Stimulated activated effector memory CD8-positive, alpha-beta T cell treated with anti-CD3 and anti-CD28 coated beads, Interleukin-12 subunit alpha, Interleukin-12 subunit beta, amount 100 ng/mL, for 72 hours (primary cell): ENCODE measurements around the gene SLC50A1.
A peak's percentile ranks its signal among the peaks of the same experiment; 100 is the strongest.

Experiments
- ATAC-seq: fragments of 150-1000 bp; cut with Tn5 transposase; 2 replicates; pipeline ENCODE4 v1.10.0; 2021
- DNase-seq, 2 donors: peaks; one replicate each; pipeline ENCODE4 v3.0.0; 2021 to 2022; ENCODE audit warnings: low spot score in 2 of 2
- H3K27ac Mint-ChIP-seq: one replicate; pipeline ENCODE4 v1.8.0; 2022; ENCODE audit warnings: mild to moderate bottlenecking, mixed read lengths
- H3K36me3 Mint-ChIP-seq: one replicate; pipeline ENCODE4 v1.8.0; 2022; ENCODE audit warnings: mild to moderate bottlenecking, mixed read lengths
- H3K4me1 Mint-ChIP-seq: one replicate; pipeline ENCODE4 v1.8.0; 2022; ENCODE audit warnings: mixed read lengths
- H3K4me3 Mint-ChIP-seq: one replicate; pipeline ENCODE4 v1.8.0; 2022; ENCODE audit warnings: mild to moderate bottlenecking, mixed read lengths
- H3K9me3 Mint-ChIP-seq: one replicate; pipeline ENCODE4 v1.8.0; 2022; ENCODE audit warnings: mixed read lengths

The SLC50A1 gene

DNA sequence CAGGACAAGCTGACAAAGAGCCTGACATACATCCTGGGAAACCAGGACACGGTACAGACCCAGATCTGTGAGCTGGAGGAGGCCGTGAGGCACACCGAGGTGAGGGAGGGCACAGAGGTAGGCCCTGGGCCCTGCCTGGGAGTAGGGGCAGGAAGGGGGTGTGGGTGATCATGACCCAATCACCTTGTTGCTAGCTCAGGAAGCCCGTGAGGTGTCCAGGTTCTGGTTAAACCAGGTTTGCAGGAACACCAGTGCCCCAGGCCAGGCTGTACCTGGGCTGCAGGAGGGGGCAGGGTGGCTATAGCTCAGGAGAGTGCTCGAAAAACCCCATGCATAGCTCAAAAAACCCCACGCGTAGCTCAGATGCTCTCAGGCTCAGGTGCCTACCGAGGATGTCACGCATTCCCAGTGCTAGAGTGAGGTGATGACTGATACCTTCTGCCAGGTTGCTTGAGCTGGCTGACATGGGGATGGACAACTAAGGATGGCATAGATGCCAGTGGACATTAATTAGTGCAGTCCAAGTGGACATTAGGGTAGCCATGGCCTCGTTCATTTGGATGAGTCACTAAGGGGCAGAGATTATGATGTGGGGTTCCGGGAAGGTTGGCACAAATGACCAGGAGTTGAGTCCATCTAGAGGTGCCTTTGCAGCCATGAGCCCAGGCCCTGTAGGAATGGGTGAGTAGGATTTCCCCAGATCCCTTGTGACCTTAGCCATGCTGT, 41.7 kb downstream of the SLC50A1 start:
- peaks cover 45% of the 10 kb centered on the region for H3K36me3 Mint-ChIP-seq
- H3K4me3 Mint-ChIP-seq: no peak overlapping the region
- ATAC-seq (no peak), DNase-seq (no peak)
- peak overlapping the region; percentile 76 for H3K27ac Mint-ChIP-seq
- no peaks in the 10 kb centered on the region for H3K9me3 Mint-ChIP-seq
- H3K4me1 Mint-ChIP-seq: peaks cover 51% of the 10 kb centered on the region

DNA sequence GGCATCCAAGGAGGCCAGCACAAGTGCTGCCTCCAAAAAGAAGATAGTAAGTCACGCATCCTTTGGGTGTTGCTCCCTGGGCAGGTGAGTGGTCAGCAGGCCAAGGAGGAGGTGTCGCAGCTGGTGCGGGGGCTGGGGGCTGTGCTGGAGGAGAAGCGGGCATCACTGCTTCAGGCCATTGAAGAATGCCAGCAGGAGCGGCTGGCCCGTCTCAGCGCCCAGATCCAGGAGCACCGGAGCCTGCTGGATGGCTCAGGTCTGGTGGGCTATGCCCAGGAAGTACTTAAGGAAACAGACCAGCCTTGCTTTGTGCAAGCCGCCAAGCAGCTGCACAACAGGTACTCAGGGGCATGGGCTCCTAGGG, 42.2 kb downstream of the SLC50A1 start:
- Mint-ChIP-seq H3K36me3 (peaks cover 44% of the 10 kb centered on the region), H3K4me1 (peaks cover 46% of the 10 kb centered on the region), H3K27ac (peak overlapping the region; percentile 76), H3K4me3 (no peak overlapping the region), H3K9me3 (no peaks in the 10 kb centered on the region)
- no peak for ATAC-seq
- peak in 1 of 2 donors; percentile 49 for DNase-seq

DNA sequence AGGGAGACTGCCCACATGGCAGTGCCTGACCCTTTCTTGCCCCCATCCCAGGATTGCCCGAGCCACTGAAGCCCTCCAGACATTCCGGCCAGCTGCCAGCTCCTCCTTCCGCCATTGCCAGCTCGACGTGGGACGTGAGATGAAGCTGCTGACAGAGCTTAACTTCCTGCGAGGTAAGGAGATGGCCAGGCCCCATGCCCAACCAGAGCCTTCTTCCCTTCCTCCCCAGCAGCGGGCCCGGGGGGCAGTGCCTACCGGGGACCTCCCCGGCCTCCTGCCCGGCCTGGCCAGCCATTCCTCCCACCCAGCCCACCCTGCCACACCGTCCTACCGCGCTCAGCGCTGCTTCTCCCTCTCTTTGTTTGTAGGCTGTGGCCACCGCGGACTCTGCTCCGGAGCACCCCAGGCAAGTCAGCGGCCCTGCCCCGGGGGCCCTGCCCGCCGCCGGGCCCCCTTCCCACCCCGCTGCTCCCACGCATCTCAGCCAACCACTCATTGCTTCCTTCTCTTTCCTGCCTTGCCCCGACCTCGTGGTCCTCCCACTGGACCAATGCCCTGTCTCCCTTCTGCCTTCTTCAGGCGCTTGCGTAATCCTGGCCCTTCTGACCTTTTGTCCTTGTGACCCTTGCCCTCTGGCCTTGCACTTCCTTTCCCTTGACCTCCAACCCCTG, 42.9 kb downstream of the SLC50A1 start:
- Mint-ChIP-seq H3K9me3 (no peaks in the 10 kb centered on the region), H3K27ac (peak overlapping the region; percentile 75), H3K4me3 (no peak overlapping the region), H3K4me1 (peaks cover 40% of the 10 kb centered on the region), H3K36me3 (peaks cover 44% of the 10 kb centered on the region)
- ATAC-seq (no peak), DNase-seq (peak in 1 of 2 donors; percentile 47)

DNA sequence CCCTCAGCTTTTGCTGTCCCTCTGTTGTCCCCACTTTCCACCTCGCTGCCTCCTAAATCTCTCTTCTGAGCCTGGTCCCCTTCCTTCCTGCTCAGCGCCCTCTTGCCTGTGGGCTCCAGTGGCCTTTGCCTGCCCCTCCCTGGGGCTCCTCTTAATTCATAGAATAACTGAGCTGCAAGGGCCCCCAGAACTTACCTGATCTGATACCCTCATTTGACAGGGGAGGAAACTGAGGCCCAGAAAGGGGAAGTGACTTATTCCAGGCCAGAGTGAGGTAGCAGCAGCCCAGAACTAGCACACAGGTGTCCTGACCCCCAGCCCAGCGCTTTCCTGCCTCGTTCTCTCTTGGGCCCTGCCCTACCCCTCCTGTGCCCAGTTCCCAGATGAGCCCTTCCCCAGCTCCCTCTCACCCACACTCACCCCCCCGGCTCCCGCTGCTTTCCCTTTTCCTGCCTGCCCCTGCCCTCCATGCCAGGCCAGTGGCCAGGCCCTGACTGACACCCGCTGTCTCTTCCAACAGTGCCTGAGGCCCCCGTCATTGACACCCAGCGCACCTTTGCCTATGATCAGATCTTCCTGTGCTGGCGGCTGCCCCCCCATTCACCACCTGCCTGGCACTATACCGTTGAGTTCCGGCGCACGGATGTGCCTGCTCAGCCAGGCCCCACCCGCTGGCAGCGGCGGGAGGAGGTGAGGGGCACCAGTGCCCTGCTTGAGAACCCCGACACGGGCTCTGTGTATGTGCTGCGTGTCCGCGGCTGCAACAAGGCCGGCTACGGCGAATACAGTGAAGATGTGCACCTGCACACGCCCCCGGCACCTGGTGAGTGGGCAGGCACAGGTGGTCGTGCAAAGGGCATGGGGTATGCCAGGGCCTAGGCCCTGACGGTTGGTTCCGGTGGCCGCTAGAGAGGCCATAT, 43.7 kb downstream of the SLC50A1 start:
- peaks cover 46% of the 10 kb centered on the region for H3K36me3 Mint-ChIP-seq
- no peaks in the 10 kb centered on the region for H3K9me3 Mint-ChIP-seq
- DNase-seq (no peak), ATAC-seq (no peak)
- peaks cover 32% of the 10 kb centered on the region for H3K4me1 Mint-ChIP-seq
- H3K27ac Mint-ChIP-seq: peak overlapping the region; percentile 75
- no peak overlapping the region for H3K4me3 Mint-ChIP-seq

DNA sequence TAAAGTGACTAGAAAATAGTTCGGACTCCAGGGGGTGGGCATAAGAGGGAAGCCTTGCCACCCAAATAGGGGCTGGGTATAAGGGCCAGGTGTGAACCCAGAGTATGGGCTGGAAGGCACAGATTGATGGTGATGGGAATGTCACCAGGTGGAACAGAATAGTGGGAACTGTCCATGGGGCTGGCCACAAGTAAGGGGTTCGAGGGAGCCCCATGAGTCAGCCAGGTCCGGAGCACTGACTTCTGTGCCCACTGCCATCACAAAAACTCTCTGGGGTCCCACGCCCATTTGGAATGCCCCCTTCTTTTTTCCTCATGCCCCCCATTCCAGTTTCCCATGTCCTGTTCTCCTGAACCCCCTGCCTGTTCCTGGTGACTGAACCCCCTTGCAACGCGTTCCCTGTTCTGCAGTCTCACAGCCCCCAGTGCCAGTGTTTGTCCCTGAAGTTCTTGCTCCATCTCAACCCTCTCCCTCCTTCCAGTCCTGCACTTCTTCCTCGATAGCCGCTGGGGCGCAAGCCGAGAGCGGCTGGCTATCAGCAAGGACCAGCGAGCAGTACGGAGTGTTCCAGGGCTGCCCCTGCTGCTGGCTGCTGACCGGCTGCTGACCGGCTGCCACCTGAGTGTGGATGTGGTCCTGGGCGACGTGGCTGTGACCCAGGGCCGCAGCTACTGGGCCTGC, 45.9 kb downstream of the SLC50A1 start:
- peak overlapping the region; percentile 48 for H3K27ac Mint-ChIP-seq
- no peak for DNase-seq
- peaks cover 39% of the 10 kb centered on the region for H3K36me3 Mint-ChIP-seq

DNA sequence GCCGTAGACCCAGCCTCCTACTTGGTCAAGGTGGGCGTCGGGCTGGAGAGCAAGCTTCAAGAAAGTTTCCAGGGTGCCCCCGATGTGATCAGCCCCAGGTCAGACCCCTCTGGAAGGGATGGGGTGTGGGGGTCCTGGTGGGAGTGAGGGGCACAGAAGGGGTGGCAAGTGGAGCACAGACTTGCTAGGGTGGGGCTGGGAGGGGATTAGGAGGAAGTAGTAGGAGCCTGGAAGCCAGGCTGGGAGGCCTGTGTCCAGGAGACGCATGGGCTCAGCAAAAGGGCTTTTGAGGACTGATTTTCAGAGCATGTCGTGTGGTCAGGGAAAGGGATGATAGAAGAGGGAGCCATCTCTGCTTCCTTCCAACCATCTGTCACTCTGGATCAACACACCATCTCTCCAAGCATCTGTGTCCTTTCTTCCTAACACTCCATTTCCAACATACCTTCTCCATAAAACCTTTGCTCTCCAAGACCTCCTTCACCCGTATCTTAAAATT, 46.4 kb downstream of the SLC50A1 start:
- Mint-ChIP-seq H3K27ac (peak overlapping the region; percentile 48), H3K9me3 (no peaks in the 10 kb centered on the region), H3K4me3 (no peak overlapping the region), H3K36me3 (peaks cover 35% of the 10 kb centered on the region), H3K4me1 (peaks cover 6% of the 10 kb centered on the region)
- no peak for DNase-seq
- ATAC-seq: no peak

More for the DNA sequence above, 45.9 kb downstream of the SLC50A1 start:
- Mint-ChIP-seq H3K4me1 (peaks cover 11% of the 10 kb centered on the region), H3K4me3 (no peak overlapping the region), H3K9me3 (no peaks in the 10 kb centered on the region)
- ATAC-seq: no peak

DNA sequence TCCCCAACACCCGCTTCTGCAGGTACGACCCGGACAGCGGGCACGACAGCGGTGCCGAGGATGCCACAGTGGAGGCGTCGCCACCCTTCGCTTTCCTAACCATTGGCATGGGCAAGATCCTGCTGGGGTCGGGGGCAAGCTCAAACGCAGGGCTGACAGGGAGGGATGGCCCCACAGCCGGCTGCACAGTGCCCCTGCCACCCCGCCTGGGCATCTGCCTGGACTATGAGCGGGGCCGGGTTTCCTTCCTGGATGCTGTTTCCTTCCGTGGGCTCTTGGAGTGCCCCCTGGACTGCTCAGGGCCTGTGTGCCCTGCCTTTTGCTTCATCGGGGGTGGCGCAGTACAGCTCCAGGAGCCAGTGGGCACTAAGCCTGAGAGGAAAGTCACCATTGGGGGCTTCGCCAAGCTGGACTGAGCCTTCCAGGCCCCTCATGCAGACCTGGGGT, 48.1 kb downstream of the SLC50A1 start:
- Mint-ChIP-seq H3K4me1 (peaks cover 12% of the 10 kb centered on the region), H3K9me3 (no peaks in the 10 kb centered on the region), H3K36me3 (peaks cover 33% of the 10 kb centered on the region), H3K27ac (peak overlapping the region; percentile 2), H3K4me3 (no peak overlapping the region)
- no peak for DNase-seq
- ATAC-seq: no peak

DNA sequence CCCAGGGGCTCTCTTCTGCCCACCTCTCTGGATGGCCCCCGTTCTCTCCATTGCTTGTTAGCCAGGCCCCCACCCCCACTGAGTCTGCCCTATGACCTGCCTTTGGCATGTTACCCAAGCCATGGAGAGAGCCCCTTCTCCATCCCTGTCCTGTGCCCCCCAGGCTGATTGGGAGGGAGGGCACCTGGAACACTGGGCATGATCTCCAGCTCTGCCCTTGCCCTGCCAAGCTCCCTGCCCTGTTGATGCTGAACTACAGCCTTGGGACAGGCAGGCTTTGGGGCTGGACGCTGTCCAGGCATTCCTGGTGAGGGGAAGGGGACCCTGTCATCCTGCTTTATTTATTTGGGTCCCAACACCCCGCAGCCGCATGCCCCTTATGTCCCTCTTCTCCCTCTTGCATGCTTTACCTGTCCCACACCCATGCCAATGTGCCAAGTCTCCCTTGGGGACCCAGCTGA, 48.7 kb downstream of the SLC50A1 start:
- no peak overlapping the region for H3K4me3 Mint-ChIP-seq
- peaks cover 27% of the 10 kb centered on the region for H3K36me3 Mint-ChIP-seq
- H3K9me3 Mint-ChIP-seq: no peaks in the 10 kb centered on the region
- H3K4me1 Mint-ChIP-seq: peaks cover 7% of the 10 kb centered on the region
- ATAC-seq (no peak), DNase-seq (no peak)
- peak overlapping the region; percentile 71 for H3K27ac Mint-ChIP-seq

DNA sequence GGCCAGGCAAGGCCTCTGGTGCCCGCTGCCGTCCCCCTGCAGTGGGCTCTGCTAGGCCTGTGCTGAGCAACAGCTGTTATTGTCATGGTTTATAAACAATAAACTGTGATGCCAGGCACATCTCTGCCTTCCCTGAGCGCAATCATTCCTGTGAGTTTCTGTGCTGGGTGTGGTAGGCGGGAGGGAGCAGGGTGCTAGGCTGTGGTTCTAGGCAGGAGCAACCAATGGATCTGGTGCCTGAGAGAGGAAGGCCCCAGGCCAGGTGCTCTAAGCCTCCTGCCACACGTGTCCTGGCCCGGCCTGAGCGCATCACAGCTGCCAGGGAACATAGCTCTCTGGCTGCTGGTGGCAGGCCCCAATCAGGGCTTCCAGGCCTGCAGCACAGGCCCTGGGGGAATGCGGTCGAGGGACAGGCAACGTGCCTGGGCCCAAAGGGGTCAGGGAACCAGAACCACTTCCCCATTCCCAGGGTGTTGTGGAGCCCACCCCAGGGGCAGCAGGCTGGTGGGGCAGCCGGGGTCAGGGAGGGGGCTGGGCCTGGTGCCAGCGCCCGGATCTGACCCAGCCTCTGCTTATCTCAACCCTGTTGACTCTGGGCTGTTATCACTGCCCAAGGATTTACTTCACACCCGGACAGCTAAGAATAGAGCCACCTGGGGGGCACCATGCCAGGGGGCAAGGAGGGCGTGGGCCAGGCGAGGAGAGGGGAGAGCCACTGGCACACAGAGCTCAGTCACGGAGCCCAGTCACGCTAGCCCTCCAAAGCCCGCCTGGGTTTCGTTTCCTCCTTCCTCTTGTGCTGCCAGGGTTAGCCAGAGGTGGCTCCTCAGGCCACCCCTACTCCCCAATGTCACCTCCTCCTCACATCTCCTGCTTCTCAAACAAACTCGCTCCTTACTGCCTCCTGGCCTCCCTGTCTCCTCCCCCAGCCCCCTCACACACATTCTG, 49.5 kb downstream of the SLC50A1 start:
- Mint-ChIP-seq H3K4me1 (peaks cover 7% of the 10 kb centered on the region), H3K36me3 (peaks cover 23% of the 10 kb centered on the region), H3K27ac (peak overlapping the region; percentile 71), H3K9me3 (no peaks in the 10 kb centered on the region), H3K4me3 (no peak overlapping the region)
- DNase-seq (no peak), ATAC-seq (peak; percentile 66)

DNA sequence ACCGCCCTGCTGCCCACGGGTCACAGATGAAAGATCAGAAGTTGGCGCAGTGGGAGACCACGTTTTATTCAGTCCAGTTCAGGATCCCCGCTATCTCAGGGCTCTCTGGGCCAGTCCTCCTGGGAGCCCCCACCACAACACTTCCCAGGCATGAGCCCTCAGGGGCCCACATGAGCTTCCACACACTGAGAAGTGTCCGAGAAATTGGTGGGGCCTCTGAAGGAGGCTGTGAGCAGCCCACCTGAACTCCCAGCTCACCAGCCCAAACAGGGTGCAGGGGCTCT, 50.1 kb downstream of the SLC50A1 start:
- Mint-ChIP-seq H3K27ac (peak overlapping the region; percentile 71), H3K4me3 (no peak overlapping the region)

DNA sequence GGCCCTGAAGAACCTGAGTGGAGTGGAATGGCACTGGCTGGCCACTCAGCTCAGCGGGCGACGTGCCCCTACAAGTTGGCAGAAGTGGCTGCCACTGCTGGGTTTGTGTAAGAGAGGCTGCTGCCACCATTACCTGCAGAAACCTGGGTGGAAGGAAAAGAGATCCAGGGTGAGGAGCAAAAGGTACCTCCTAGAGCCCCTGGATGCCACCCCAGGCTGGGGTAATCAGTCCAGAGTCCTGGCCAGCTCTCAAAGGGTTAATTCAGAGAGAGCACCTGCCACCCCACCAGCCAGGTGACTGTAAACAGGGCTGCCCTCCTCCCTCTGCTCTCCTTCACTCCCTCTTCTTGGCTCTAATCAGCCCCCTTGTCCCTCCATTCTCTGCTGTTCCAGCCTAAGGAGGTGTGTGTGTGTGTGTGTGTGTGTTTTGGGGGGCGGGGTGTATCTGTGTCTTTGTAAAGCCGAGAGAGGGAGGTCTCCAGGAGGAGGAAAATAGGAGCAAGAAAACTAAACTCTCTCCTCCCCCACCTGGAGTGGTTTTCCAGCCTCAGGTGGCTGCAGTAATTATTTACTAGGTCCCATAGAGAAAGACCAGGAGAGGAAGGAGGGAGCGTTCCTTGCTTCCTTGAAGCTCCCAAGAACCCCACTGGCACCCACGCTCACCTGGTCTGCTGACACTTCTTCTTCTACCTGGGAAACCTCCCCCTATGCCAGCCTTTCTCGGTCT, 50.6 kb downstream of the SLC50A1 start:
- peak overlapping the region; percentile 79 for H3K27ac Mint-ChIP-seq
- ATAC-seq: peak; percentile 25
- H3K4me3 Mint-ChIP-seq: no peak overlapping the region

More for the DNA sequence above, 50.1 kb downstream of the SLC50A1 start:
- ATAC-seq (no peak), DNase-seq (no peak)
- no peaks in the 10 kb centered on the region for H3K9me3 Mint-ChIP-seq
- peaks cover 7% of the 10 kb centered on the region for H3K4me1 Mint-ChIP-seq
- H3K36me3 Mint-ChIP-seq: peaks cover 23% of the 10 kb centered on the region

DNA sequence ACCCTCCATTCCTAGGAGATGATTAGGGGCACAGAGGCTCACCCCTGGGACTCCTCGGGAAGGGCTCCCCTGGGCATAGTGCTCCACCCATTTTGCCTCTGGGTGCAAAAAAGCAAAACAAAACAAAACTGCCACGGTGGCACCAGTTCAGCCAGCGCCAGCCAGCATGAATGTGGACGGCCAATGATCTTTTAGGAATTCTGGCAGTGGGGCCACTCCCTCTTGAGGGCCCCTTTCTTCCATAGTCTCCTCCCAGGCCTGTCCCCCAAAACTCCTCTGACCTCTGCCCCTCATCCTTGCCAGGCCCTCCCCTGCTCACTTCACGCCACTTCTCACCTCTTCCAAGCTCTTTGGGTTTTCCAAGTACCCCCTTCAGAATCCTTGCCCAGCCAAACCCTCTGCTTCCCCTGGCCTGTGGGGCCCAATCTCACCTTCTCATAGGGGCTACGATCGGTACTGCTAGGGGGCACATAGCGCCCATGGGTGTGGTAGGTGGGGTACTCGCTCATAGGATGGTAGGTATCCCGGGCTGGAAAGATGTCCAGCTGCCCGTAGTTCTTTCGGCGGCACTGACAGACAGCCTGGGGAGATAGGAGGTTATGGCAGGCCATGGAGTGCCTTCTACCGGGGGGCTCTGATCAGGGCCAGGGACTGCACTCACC, 51.3 kb downstream of the SLC50A1 start:
- DNase-seq (no peak), ATAC-seq (no peak)
- H3K9me3 Mint-ChIP-seq: no peaks in the 10 kb centered on the region
- H3K4me3 Mint-ChIP-seq: no peak overlapping the region
- H3K4me1 Mint-ChIP-seq: peaks cover 9% of the 10 kb centered on the region
- H3K36me3 Mint-ChIP-seq: peaks cover 24% of the 10 kb centered on the region
- peak overlapping the region; percentile 79 for H3K27ac Mint-ChIP-seq

More for the DNA sequence above, 50.6 kb downstream of the SLC50A1 start:
- no peak for DNase-seq
- peaks cover 23% of the 10 kb centered on the region for H3K36me3 Mint-ChIP-seq
- peaks cover 7% of the 10 kb centered on the region for H3K4me1 Mint-ChIP-seq
- no peaks in the 10 kb centered on the region for H3K9me3 Mint-ChIP-seq

DNA sequence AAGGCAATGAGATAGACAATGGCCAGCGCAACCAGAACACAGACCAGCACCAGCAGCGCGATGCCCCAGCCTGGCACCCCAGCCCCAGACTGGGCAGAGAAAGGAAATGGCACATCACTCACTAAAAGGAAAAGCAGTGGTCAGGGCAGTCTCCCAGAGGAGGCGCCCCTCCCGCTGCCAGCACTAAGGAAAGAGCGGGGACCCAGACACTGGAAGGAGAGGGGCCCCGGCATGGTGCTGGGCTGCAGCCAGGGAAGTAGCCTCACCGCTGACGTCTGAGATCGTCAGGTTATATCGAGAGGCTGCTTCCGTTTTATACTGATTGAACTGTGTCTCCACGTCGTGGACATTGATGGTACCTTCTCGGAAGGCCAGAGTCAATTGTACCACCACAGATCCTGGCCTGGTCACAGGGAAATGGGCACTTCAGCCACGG, 51.8 kb downstream of the SLC50A1 start:
- Mint-ChIP-seq H3K36me3 (peaks cover 29% of the 10 kb centered on the region), H3K4me1 (peaks cover 14% of the 10 kb centered on the region), H3K9me3 (no peaks in the 10 kb centered on the region), H3K4me3 (no peak overlapping the region), H3K27ac (peak overlapping the region; percentile 79)
- DNase-seq (no peak), ATAC-seq (no peak)
